ENCODE measurements around the gene OBSCN. TPM values are rescaled to one million over a fixed set of nuclear protein-coding genes. Genes with fewer than 3 reads are reported as not detected.
"Not testable (repeated sequence)": the region's sequence is repeated elsewhere in the genome, so short reads cannot be mapped to it uniquely, and the experiment has no call there.

The OBSCN gene
- total RNA-seq, 1 donor from 2014 or later: 1.5 TPM

DNA sequence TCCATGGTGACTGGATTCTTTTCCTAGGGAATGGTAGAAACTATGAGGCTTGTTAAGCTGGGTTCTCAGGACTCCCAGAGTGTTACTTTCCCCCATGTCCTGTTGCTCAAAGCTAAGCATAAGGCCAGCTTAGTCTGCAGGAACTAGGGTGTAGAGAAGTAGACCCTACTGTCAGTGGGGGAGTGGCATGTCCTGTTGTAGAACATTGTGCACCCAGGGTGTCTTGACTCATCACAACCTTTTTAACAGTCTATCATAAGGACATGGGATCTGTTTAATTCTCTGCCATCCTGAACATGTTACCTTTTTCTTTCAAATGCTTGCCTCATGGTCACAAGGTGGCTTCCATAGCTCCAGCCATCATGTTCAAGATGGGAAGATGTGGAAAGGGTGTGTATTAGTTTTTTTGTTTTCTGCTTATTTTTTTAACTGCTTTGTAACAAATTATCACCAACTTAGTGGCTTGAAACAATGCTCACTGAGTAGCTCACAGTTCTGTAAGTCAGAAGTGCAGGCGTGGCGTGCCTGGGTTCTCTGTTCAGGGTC is 17.4 kb downstream of the OBSCN start:
- DNase-seq (ENCODE audit: extremely low read depth, low read depth, low spot score): no peak

DNA sequence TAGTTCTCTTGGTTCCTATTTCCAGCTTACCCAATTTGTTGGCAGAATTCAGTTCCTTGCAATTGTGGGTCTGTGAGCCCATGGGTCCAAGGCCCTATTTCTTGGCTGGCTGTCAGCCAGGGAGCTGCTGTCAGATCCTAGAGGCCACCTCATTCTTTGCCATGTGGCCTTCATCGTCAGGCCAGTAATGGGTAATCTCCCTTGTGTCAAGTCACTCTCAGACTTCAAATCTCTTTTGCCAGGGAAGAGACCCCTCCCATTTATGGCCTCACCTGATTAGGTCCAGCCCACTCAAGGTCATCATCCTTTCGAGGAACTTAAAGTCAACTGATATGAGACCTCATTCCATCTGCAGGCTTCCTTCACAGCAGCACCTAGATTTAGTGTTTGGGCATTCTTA is 17.9 kb downstream of the OBSCN start:
- DNase-seq (ENCODE audit: extremely low read depth, low read depth, low spot score): no peak

DNA sequence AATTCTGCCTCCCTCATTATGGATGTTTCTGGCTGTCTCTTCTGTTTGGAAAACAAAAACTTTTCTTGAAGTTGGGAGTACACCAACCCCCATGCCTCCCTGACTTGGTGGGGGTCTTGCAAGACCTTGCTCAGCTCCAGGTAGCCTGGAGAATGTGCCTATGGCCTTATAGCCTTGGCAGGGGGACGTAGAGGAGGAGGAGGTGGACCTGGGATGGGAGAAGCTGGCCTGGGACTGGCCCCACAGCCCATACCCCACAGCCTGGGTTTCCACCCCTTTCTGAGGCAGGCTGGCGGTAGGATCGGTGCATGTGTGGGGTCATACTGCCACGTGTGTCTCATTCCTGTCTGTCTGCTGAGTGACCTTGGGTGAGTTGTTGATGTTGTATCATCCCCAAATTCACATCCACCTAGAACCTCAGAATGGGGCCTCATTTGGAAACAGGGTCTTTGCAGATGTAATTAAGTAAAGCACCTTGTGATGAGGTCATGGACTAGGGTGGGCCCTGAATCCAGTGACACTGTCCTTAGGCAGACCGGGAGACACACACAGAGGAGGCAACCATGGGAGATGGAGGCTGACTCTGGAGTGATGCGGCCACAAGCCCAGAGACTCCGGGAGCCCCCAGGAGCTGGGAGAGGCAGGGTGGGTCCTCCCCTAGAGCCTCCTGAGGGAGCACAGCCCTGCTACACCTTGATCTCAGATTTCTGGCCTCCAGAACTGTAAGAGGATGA is 18.5 kb downstream of the OBSCN start:
- no peak for DNase-seq (ENCODE audit: extremely low read depth, low read depth, low spot score)

GRCh38 chr1:228226956-228227791 is 19.3 kb downstream of the OBSCN start:
- DNase-seq (ENCODE audit: extremely low read depth, low read depth, low spot score): no peak

GRCh38 chr1:228228147-228228546 is 20.3 kb downstream of the OBSCN start:
- not testable (repeated sequence) for DNase-seq (ENCODE audit: extremely low read depth, low read depth, low spot score)

DNA sequence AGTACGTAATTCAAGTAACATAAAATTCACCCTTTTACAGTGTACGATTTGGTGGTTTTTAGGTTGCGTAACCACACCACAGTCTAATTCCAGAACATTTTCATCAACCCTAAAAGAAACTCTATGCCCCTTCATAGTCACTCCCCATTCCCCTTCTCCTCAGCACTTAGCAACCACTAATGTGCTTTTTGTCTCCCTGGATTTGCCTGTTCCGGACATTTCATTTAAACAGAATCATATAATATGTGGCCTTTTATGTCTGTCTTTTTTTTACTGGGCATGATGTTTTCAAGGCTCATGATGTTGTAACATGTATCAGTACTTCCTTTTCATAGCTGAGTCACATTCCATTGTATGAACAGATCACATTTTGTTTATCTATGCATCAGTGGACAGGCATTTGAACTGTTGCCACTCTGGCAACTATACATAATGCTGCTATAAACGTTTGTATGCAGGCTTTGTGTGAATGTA is 20.8 kb downstream of the OBSCN start:
- no peak for DNase-seq (ENCODE audit: extremely low read depth, low read depth, low spot score)

DNA sequence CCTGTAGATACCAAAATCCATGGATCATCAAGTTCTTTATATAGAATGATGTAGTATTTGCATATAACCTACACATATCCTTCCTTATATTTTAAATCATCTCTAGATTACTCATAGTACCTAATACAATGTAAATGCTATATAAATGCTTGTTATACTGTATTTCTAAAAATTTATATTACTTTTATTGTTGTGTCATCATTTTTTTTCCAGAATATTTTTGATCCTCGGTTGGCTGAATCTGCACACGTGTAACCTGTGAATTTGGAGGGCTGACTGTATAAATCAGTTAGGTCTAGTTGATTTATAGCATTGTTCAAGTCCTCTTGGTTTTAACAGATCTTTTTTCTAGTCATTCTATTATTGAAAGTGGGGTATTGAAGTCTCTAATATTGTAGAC is 23.3 kb downstream of the OBSCN start:
- DNase-seq (ENCODE audit: extremely low read depth, low read depth, low spot score): no peak

- no peak for DNase-seq (ENCODE audit: extremely low read depth, low read depth, low spot score)
Observed at GRCh38 chr1:228233136-228233535, 25.3 kb downstream of the OBSCN start.

DNA sequence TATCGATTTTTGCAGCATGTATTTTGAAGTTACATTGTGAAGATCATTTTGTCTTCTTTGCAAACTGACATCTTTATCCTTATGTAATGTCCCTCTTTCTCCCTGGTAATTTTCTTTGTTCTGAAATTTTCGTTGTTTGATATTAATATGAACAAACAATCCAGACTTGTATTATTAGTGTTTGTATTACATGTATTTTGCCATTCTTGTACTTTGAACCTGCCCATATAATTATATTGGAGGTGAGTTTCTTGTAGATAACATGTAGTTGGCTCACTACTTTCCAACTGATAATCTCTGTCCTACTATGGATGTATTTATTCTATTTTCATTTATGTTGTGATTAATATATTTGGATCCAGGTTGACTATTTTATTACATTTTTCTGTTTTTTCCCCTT is 27.1 kb downstream of the OBSCN start:
- no peak for DNase-seq (ENCODE audit: extremely low read depth, low read depth, low spot score)

- peak; percentile 34 for DNase-seq (ENCODE audit: extremely low read depth, low read depth, low spot score)
Observed at GRCh38 chr1:228236744-228237143, 28.9 kb downstream of the OBSCN start.

- no peak for DNase-seq (ENCODE audit: extremely low read depth, low read depth, low spot score)
Observed at GRCh38 chr1:228238007-228238406, 30.2 kb downstream of the OBSCN start.

DNA sequence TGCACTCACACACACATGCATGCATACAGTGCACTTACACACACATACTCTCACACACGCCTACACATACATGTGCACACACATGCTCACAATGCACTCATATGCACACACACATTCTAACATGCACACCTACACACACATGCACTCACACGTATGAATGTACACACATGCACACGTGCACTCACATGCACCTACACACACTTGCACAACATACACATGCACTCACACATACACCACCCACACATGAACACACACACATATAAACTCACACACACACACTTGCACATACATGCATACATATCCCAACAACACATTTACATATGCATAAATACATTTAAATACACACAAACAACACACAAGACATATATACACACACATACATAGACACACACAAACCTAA is 30.6 kb downstream of the OBSCN start:
- DNase-seq (ENCODE audit: extremely low read depth, low read depth, low spot score): no peak

DNA sequence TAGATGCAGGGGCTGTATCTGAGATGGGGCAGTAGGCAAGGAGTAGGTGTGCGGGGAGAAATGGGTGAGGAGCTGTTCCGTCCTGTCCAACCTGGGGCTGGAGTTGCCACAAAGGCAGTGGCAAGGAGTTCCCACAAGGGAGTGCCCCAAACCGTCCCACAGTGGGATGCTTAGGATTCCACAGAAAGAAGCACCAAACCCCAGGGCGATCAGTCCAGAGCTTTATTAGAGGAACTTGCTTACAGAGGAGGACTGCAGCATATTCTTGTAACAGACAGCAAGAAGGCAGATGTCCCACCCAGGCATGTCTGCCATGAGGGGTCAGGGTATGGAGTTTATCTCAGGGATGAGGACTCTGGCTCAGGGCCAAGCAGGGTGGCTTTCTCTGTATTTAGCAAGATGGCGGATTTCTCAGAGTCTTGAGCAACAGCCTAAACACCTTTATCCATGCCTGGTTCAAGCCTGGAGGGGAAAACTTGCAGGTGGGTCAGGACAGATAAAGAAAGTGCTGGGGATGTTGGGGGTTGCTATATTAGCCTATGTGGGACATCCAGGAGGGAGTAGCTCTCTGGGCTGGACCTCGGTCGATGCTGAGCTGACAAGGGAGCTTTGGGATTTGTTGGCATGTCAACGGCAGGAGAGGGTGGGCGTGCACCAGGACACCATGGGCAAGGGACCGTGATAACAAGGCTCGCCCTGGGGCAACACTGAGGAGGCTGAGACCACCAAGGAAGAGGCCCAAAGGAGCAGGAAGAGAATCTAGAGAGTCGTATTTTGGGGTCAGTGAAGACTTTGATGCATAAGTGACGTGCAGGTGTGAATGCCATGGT is 32.8 kb downstream of the OBSCN start:
- no peak for DNase-seq (ENCODE audit: extremely low read depth, low read depth, low spot score)

GRCh38 chr1:228241259-228241658 is 33.4 kb downstream of the OBSCN start:
- DNase-seq (ENCODE audit: extremely low read depth, low read depth, low spot score): no peak

DNA sequence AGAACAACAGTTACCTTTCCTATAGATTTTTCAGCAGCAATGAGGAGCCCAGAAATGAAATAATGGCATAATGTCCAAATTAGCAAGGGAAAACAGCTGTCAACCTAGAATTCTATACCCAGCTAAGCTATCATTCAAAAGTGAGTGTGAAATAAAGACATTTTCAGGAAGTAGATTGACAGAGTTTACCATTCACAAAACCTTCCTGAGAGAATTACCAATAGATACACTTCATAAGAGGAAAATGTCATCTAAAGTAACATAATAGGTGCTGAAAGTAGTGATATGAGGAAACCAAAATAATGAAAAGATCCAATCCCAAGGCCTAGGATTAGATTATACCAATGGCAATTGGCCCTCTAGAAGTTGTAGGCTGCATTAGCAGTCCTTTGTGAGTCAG is 34.6 kb downstream of the OBSCN start:
- no peak for DNase-seq (ENCODE audit: extremely low read depth, low read depth, low spot score)

DNA sequence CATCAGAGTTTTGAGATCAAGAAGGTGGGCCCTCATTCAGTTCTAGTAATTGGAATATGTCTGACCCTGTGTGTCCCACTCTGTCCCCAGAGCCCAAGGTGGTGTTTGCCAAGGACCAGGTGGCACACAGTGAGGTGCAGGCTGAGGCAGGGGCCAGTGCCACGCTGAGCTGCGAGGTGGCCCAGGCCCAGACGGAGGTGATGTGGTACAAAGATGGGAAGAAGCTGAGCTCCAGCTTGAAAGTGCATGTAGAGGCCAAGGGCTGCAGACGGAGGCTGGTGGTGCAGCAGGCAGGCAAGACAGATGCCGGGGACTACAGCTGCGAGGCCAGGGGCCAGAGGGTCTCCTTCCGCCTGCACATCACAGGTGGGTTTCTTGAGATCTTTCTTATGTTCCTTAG is 35.2 kb downstream of the OBSCN start:
- no peak for DNase-seq (ENCODE audit: extremely low read depth, low read depth, low spot score)

DNA sequence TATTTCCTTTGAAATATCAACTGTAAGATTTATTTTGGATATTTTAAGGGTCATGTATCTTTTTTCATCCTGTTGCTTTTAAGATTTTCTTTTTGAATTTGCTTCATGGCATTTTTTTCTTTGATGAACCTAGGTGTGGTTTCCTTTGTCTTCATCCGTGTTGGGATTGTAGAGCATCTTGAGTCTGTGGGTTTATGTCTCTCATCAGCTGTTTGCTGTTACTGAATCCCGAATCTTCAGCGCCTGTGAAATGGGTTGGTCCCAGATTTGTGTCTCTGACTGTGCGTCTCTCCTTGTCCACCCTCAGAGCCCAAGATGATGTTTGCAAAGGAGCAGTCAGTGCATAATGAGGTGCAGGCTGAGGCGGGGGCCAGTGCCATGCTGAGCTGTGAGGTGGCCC is 36.1 kb downstream of the OBSCN start:
- not testable (repeated sequence) for DNase-seq (ENCODE audit: extremely low read depth, low read depth, low spot score)

- DNase-seq (ENCODE audit: extremely low read depth, low read depth, low spot score): no peak
Observed at GRCh38 chr1:228245111-228245510, 37.3 kb downstream of the OBSCN start.

DNA sequence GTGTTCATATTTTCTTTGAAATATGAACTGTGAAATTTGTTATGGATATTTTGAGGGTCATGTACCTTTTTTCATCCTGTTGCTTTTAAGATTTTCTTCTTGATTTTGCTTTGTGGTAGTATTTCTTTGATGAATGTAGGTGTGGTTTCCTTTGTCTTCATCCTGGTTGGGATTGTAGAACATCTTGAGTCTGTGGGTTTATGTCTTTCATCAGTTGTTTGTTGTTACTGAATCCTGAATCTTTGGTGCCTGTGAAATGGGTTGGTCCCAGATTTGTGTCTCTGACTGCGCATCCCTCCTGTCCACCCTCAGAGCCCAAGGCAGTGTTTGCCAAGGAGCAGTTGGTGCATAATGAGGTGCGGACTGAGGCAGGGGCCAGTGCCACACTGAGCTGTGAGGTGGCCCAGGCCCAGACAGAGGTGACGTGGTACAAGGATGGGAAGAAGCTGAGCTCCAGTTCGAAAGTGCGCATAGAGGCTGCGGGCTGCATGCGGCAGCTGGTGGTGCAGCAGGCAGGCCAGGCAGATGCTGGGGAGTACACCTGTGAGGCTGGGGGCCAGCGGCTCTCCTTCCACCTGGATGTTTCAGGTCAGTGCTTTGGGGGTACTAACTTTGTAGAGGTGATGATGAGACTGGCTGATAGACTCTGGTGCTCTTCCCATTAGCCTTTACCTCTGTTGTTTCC is 38.5 kb downstream of the OBSCN start:
- no peak for DNase-seq (ENCODE audit: extremely low read depth, low read depth, low spot score)

All from glomerular endothelial cell (primary cell).